ENCODE data around the gene SORCS3. TPM values are rescaled to one million over a fixed set of nuclear protein-coding genes. Genes with fewer than 3 reads are reported as not detected.

The SORCS3 gene
- total and polyA plus RNA-seq, 9 of the 15 experiments (the other 6 are each of a cell fraction or from before 2014, with no cell fraction given), result not detected

- no peak for TF ChIP-seq DEAF1 (CRISPR knock-in tag; IDR thresholded peaks at IDR 0.05)
- TF ChIP-seq ZFP36 (IDR thresholded peaks at IDR 0.05; ENCODE audit: low read depth, low read length, partially characterized antibody), result no peak
- no peak for TF ChIP-seq POLR2H (tag; IDR thresholded peaks at IDR 0.05; ENCODE audit: low read depth)
- TF ChIP-seq FOXA3 (CRISPR knock-in tag; conservative IDR thresholded peaks at IDR 0.05 in 1 of 2, IDR thresholded peaks at IDR 0.05 in 1 of 2), result no peak
- TF ChIP-seq ZNF76 (CRISPR knock-in tag; IDR thresholded peaks at IDR 0.05; ENCODE audit: borderline replicate concordance), result no peak
- TF ChIP-seq ARID3A (IDR thresholded peaks at IDR 0.05; ENCODE audit: borderline replicate concordance, low read depth, low read length), result no peak
- no peak for TF ChIP-seq MEF2D (tag; conservative IDR thresholded peaks at IDR 0.05; ENCODE audit: low read depth)
- no peak for TF ChIP-seq FIP1L1 (IDR thresholded peaks at IDR 0.05; ENCODE audit: low read depth, low read length, poor library complexity, severe bottlenecking)
- no peak for TF ChIP-seq ZNF584 (CRISPR knock-in tag; IDR thresholded peaks at IDR 0.05; ENCODE audit: low read depth)
- no peak for TF ChIP-seq BCLAF1 (IDR thresholded peaks at IDR 0.05; ENCODE audit: borderline replicate concordance in 1 of 2, control insufficient read depth in 1 of 2, low read depth in 2 of 2, low read length in 1 of 2)
- TF ChIP-seq CAMTA2 (CRISPR knock-in tag; conservative IDR thresholded peaks at IDR 0.05), result no peak
Measured at GRCh38 chr10:105181626-105182025, 540.5 kb downstream of the SORCS3 start (continued).

Data from K562 (cell line).